ENCODE data around the gene LURAP1L.

Gene LURAP1L

DNA sequence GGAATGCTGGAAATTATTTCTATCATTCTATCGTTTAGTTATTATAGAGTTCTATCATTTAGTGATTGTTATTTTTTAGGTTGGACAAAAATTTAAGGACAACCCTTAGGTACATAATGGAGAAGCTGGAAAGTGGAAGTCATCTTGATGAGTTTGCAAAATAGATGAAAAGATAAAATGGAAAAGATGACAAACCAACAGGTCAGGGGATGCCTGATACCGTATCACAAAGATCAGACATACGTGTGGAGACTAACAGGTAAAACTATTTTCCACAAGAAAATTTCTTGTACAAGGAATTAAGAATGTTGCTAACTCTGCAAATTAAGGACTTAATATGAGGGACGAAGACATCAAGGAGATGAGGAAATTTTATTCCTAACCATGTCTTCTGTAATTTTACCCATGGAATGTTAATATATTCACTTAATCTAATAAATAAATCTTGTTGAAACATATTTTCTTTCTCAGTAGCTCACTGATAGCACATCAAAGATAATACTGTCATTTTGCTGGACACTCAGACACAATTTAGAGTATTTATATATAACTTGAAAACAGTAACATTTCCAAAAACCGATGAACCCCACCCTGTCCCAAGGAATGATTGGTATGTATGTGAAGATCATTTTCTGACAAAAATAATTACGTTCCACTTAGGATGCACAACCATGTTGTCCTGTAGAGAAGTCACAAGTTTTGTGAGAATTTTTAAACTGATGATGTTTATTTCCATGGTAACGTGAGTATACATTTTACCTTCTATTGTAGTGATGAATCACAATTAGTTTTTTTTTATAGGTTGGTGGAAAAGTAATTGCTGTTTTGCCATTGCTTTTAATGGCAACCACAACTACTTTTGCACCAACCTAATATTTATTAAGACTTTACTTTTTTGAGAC, 2.6 kb downstream of the LURAP1L start:
- DNase-seq, result no peak

- no peak for DNase-seq
These were observed 3.6 kb downstream of the LURAP1L start for GRCh38 chr9:12778389-12778788.

DNA sequence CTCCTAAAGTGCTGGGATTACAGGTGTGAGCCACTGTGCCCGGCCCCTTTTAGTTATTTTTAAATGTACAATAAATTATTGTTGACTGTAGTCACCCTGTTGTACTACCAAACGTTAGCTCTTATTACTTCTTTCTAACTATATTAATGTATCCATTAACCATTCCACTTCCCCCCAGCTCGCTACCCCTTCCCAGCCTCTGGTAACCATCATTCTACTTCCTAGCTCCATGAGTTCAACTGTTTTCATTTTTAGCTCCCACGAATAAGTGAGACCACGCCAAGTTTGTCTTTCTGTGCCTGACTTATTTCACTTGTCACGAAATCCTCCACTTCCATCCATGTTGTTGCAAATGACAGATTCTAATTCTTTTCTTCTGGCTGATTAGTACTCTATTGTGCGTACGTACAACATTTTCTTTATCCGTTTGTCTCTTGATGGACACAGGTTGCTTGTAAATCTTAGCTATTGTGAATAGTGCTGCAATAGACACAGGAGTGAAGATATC, 6.5 kb downstream of the LURAP1L start:
- DNase-seq, result no peak

- no peak for DNase-seq
These were observed 9.1 kb downstream of the LURAP1L start for GRCh38 chr9:12783767-12784460.

- DNase-seq, result no peak
These were observed 9.8 kb downstream of the LURAP1L start for GRCh38 chr9:12784461-12785259.

- DNase-seq, result no peak
These were observed 10.5 kb downstream of the LURAP1L start for GRCh38 chr9:12785260-12785770.

GRCh38 chr9:12785941-12786340, 11.1 kb downstream of the LURAP1L start:
- DNase-seq, result no peak

- DNase-seq, result no peak
These were observed 15.2 kb downstream of the LURAP1L start for GRCh38 chr9:12790001-12790400.

- DNase-seq, result no peak
These were observed 16.1 kb downstream of the LURAP1L start for GRCh38 chr9:12790883-12791282.

DNA sequence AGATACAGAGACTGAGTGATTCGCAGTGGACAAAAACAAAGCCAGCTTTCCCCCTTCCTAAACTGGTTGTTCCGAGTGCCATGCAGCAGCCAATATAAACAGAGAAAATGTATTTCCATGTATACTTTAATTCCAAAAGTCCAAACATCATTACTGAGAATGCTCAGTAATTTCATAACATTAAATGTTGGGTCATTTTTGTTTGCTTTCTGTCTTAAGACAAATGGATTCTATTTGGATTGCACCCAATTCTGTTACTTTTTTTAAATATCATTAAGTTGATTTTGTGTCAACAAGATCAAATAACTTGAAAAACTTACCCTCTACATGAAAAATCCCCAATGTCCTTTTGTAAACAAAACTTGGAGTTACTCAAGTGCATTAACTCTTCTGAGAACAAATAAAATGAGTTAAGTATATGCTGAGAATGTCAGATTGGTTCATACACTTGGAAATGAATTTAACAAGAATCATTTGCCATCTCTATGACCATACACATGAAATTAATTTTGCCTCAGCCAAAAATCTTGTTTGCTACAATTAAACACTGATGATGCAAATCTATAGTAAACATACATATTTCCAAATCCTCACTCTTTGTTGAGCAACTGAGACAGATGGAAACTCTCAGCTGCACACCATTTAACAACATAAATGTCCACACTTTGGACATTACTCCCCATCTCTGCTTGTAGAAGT, 19.4 kb downstream of the LURAP1L start:
- no peak for DNase-seq

DNA sequence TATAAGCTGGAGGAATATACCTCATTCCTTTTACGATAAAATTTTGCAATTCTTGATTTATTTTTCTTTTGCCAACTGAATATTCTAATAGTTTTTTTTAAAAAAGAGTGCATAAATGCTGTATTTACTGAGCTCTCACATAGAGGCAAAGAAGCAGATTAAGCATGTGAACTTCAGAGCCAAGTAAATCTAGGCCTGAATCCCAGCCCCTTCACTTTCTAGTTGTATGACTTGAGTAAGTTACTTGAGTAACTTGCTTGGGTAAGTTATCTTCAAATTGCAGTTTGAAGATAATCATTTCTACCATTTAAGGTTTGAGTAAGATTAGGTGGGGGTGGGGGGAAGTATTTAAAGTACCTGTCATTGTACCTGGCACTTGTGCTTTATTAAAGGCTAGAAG, 21.8 kb downstream of the LURAP1L start:
- DNase-seq, result no peak

- no peak for DNase-seq
These were observed 22.2 kb downstream of the LURAP1L start for GRCh38 chr9:12797037-12797436.

DNA sequence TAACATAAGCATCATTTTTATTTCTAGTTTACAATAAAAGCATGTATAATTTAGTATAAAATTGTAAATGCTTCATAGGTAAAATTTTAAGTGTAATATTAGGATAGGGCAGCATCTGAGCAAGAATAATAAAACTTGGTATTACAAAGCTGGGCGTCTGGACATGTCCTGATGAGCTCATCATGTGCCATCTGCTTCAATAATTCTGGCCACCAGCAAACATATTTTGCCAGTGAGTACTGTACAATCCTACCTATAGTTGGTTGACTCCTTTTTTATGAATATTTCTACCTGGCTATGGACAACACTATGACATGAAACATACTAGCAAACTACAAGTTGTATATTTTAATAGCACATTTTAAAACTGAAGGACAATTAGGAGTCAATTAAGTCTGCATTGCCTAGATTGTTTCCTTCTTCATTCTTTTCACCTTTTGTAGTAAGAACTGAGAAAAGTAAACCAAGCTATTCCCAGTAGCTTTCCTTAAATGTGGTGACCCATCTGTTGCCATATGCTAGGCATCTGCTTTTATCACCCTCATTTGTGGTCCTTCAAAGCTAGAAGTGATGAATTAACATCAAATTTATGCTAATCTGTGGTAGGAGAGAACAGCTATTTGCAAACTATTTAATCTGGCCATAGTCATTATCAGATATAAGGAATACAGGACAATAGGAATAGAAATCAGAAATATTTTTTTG, 23.4 kb downstream of the LURAP1L start:
- DNase-seq, result peak; percentile 10

GRCh38 chr9:12801187-12801586, 26.4 kb downstream of the LURAP1L start:
- DNase-seq, result no peak

DNA sequence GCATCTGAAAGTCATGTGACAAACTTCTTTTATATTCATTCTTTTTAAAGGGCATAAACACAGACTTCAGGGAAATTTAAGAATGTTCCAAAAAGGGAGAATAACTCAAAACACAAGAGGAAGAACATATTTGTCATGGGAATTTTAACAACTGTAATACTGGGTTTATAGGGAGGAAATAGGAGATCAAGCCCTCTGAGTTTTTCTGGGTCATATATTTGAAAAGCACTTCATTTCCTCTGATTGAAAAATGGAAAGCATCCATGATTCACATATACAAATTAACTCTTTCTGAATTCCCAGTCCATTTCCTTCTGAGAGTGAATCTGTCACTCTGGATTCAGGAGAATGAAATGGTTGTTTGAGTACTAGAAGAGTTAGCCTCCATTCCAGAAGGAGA, 26.8 kb downstream of the LURAP1L start:
- DNase-seq, result no peak

GRCh38 chr9:12802093-12802492, 27.3 kb downstream of the LURAP1L start:
- DNase-seq, result no peak

GRCh38 chr9:12808569-12808968, 33.7 kb downstream of the LURAP1L start:
- DNase-seq, result no peak

- no peak for DNase-seq
These were observed 34.9 kb downstream of the LURAP1L start for GRCh38 chr9:12809720-12810119.

GRCh38 chr9:12811935-12812334, 37.1 kb downstream of the LURAP1L start:
- DNase-seq, result no peak

- DNase-seq, result no peak
These were observed 37.9 kb downstream of the LURAP1L start for GRCh38 chr9:12812710-12813109.

DNA sequence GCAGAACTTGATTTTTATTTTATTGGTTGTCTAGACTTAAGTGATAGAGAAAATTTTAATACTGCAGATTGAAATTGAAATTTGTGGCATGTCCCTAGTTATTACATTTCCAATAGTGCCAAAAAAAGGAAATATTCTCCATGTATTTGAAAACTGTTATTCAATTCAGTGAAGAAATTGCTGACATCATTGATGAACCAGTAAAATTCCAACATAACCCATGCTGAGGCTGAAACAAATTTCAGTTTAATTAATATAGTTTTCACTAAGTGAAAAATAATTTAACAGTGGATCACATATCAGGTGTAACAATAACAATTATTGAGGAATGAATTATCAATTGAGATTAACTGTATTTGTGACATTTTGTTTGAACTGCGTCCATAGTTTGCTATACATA, 38.7 kb downstream of the LURAP1L start:
- DNase-seq, result no peak
